Measurements from ENCODE around the gene ATP6V0A4. TPM values are rescaled to one million over a fixed set of nuclear protein-coding genes. Genes with fewer than 3 reads are reported as not detected.

The ATP6V0A4 gene
- total RNA-seq, 1 experiment from 2014 or later = 0.17 TPM

- DNase-seq (ENCODE audit: low spot score) = no peak
Observed at GRCh38 chr7:138662076-138662990, 135.7 kb downstream of the ATP6V0A4 start.

- DNase-seq (ENCODE audit: low spot score) = no peak
Observed at GRCh38 chr7:138661069-138661635, 136.8 kb downstream of the ATP6V0A4 start.

GRCh38 chr7:138658889-138659288 is 139.1 kb downstream of the ATP6V0A4 start:
- no peak for DNase-seq (ENCODE audit: low spot score)

GRCh38 chr7:138657854-138658386 is 140.1 kb downstream of the ATP6V0A4 start:
- no peak for DNase-seq (ENCODE audit: low spot score)

GRCh38 chr7:138656952-138657351 is 141.0 kb downstream of the ATP6V0A4 start:
- no peak for DNase-seq (ENCODE audit: low spot score)

Other genes starting within 250 kb of the ATP6V0A4 start
- gene SVOPL, start 96.8 kb downstream of the ATP6V0A4 start, total RNA-seq (2014; rRNA removed; shearing (Covaris generic)) = not detected in 2 replicates
- gene TMEM213, start 202 bp downstream of the ATP6V0A4 start, total RNA-seq (2014; rRNA removed; shearing (Covaris generic)) = not detected in 2 replicates
- 2.5 and 3.3 TPM in 2 replicates for gene KIAA1549, start 183.2 kb upstream of the ATP6V0A4 start, total RNA-seq (2014; rRNA removed; shearing (Covaris generic))
- gene ZC3HAV1L, start 237.8 kb upstream of the ATP6V0A4 start, total RNA-seq (2014; rRNA removed; shearing (Covaris generic)) = 0.29 and 2.4 TPM in 2 replicates

All from H4 (cell line).